Endothelial cell of umbilical vein (primary cell): ENCODE results near the gene C1QTNF8. TPM values are rescaled to one million over a fixed set of nuclear protein-coding genes. Genes with fewer than 3 reads are reported as not detected.

Experiments used
- BruUV-seq: library from RNA; stranded (reverse); fragments of 400-500 nt; replicated peaks from 2 replicates; lab custom pipeline; 2021; lab: Mats Ljungman, UMichigan
- CTCF ChIA-PET: fragments of 300-600, 350-600 bp; sonication (Branson Sonifier 250); formaldehyde crosslinking; loops from one replicate; lab custom pipeline; 2021; ENCODE audit warnings: antibody characterized with exemption, inconsistent platforms; lab: Charles Lee
- POLR2A ChIA-PET: fragments of 300-600, 350-600 bp; sonication (Branson Sonifier 250); formaldehyde crosslinking; loops from one replicate; lab custom pipeline; 2021; ENCODE audit warnings: antibody characterized with exemption, inconsistent platforms; lab: Charles Lee
- DNase-seq: peaks from one replicate; pipeline ENCODE4 v3.0.0-alpha.2; 2011; ENCODE audit warnings: low read depth, low spot score
- FAIRE-seq: peaks from 2 replicates; lab custom pipeline; 2011; peaks lifted over from hg19 to GRCh38; lab: Jason Lieb, UNC
- H2AFZ ChIP-seq: 2 replicates; pipeline ENCODE4 v1.6.0; 2012; ENCODE audit warnings: low read depth, low read length, control low read depth, inconsistent platforms
- H3K27ac ChIP-seq: 2 replicates; pipeline ENCODE4 v1.5.1; 2011; ENCODE audit warnings: low read depth, mild to moderate bottlenecking, control low read depth, low read length, moderate library complexity; ENCODE audit not compliant: insufficient read depth
- H3K27me3 ChIP-seq, 2 experiments: 2 replicates each; pipeline versions ENCODE4 v1.6.0 to v1.6.1; 2011; ENCODE audit warnings: low read length in 2 of 2, mixed read lengths in 1 of 2; ENCODE audit not compliant: control insufficient read depth in 2 of 2, insufficient read depth in 2 of 2
- H3K36me3 ChIP-seq, 2 experiments: 2 replicates in 1 of 2; 3 replicates in 1 of 2; pipeline ENCODE4 v1.5.1; 2011; ENCODE audit warnings: low read length in 2 of 2, mild to moderate bottlenecking in 1 of 2, moderate library complexity in 1 of 2; ENCODE audit not compliant: control insufficient read depth in 2 of 2, insufficient read depth in 2 of 2; ENCODE audit errors: extremely low read depth in 1 of 2
- H3K4me1 ChIP-seq: 3 replicates; pipeline ENCODE4 v1.5.1; 2011; ENCODE audit warnings: mild to moderate bottlenecking, low read length; ENCODE audit not compliant: control insufficient read depth, insufficient read depth; ENCODE audit errors: extremely low read depth
- H3K4me2 ChIP-seq: 2 replicates; pipeline ENCODE4 v1.6.1; 2011; ENCODE audit warnings: low read length, control low read depth, mixed read lengths; ENCODE audit not compliant: insufficient read depth
- H3K4me3 ChIP-seq, 3 experiments: fragments of 200-600 bp in 1 of 3; sonication (generic), shearing (Covaris generic) in 1 of 3; replicated peaks in 1 of 3; 2 replicates each; pipeline ENCODE4 v1.5.1; 2011 to 2016; ENCODE audit warnings: control low read depth in 3 of 3, low read length in 3 of 3, mild to moderate bottlenecking in 2 of 3, inconsistent platforms in 1 of 3, low read depth in 1 of 3, moderate library complexity in 1 of 3; ENCODE audit not compliant: insufficient read depth in 1 of 3
- H3K79me2 ChIP-seq: 2 replicates; pipeline ENCODE4 v1.6.0; 2012; ENCODE audit warnings: low read length, inconsistent platforms; ENCODE audit not compliant: control insufficient read depth, insufficient read depth
- H3K9ac ChIP-seq: replicated peaks from 2 replicates; pipeline ENCODE3; 2011; ENCODE audit warnings: low read length, control low read depth; ENCODE audit not compliant: insufficient read depth; ENCODE audit errors: extremely low read depth
- H3K9me1 ChIP-seq: replicated peaks from 3 replicates; pipeline ENCODE4 v1.6.0; 2011; ENCODE audit warnings: mild to moderate bottlenecking, low read length; ENCODE audit not compliant: control insufficient read depth, insufficient read depth; ENCODE audit errors: extremely low read depth
- H3K9me3 ChIP-seq: replicated peaks from 2 replicates; pipeline ENCODE4 v1.5.1; 2012; ENCODE audit warnings: low read length, inconsistent platforms; ENCODE audit not compliant: control insufficient read depth, insufficient read depth
- H4K20me1 ChIP-seq: replicated peaks from 2 replicates; pipeline ENCODE3; 2011; ENCODE audit warnings: mild to moderate bottlenecking, low read length; ENCODE audit not compliant: control insufficient read depth, insufficient read depth; ENCODE audit errors: extremely low read depth
- CTCF ChIP-seq, 2 donors: IDR thresholded peaks; 1 replicate in 1 of 2; 2 replicates in 1 of 2; pipeline ENCODE4 v1.5.1; 2011; ENCODE audit warnings: low read length in 2 of 2, mild to moderate bottlenecking in 2 of 2, moderate library complexity in 2 of 2, control low read depth in 1 of 2, inconsistent platforms in 1 of 2, low read depth in 1 of 2; ENCODE audit not compliant: insufficient read depth in 1 of 2; ENCODE audit errors: extremely low read depth in 1 of 2
- EZH2 ChIP-seq: IDR thresholded peaks from 2 replicates; pipeline ENCODE4 v1.6.1; 2012; ENCODE audit warnings: borderline replicate concordance, low read depth, mild to moderate bottlenecking, moderate library complexity, low read length, inconsistent platforms; ENCODE audit not compliant: severe bottlenecking
- FOS ChIP-seq: IDR thresholded peaks from 2 replicates; pipeline ENCODE4 v1.6.1; 2011; ENCODE audit warnings: mild to moderate bottlenecking, low read length, moderate library complexity, borderline replicate concordance; ENCODE audit not compliant: insufficient read depth
- GATA2 ChIP-seq: IDR thresholded peaks from 2 replicates; pipeline ENCODE4 v1.7.0; 2011; ENCODE audit warnings: low read depth, mild to moderate bottlenecking, moderate library complexity, mixed read lengths, low read length; ENCODE audit not compliant: insufficient read length, insufficient read depth
- JUN ChIP-seq: IDR thresholded peaks from 2 replicates; pipeline ENCODE4 v1.6.1; 2011; ENCODE audit warnings: borderline replicate concordance, low read depth; ENCODE audit not compliant: insufficient read length, insufficient read depth
- MAX ChIP-seq: IDR thresholded peaks from 2 replicates; pipeline ENCODE4 v1.6.1; 2011; ENCODE audit not compliant: insufficient read depth, insufficient read length
- MYC ChIP-seq: IDR thresholded peaks from one replicate; pipeline ENCODE4 v1.6.1; 2011; ENCODE audit warnings: mild to moderate bottlenecking, low read depth, low read length
- POLR2A ChIP-seq: IDR thresholded peaks from 2 replicates; pipeline ENCODE4 v1.6.1; 2012; ENCODE audit warnings: low read depth, mild to moderate bottlenecking, control low read depth, low read length
- POLR2AphosphoS5 ChIP-seq: IDR thresholded peaks from 2 replicates; pipeline ENCODE4 v1.6.1; 2012; ENCODE audit warnings: low read depth, mild to moderate bottlenecking, control low read depth, low read length, moderate library complexity; ENCODE audit not compliant: insufficient read depth
- dilution Hi-C: fragments of 300-500 bp; cut with MboI; formaldehyde crosslinking; loops from one replicate; pipeline ENCODE4 v1.15.0; 2019; ENCODE audit warnings: low sequenced_read_pairs; ENCODE audit not compliant: extremely low pct_ligation_motif_present
- intact Hi-C: fragments of 100-400 bp; cut with micrococcal nuclease; formaldehyde crosslinking; loops from one replicate; pipeline ENCODE4 v1.10.0; 2022
- polyA plus RNA-seq, 4 experiments: library from polyadenylated mRNA; depleted of rRNA in 3 of 4; stranded (reverse) in 3 of 4; unstranded in 1 of 4; fragments of >200 nt; gene quantifications; 2 replicates each; pipeline versions ENCODE4 v1.2.1 to v1.2.3, GENCODE V29; 2011 to 2012; ENCODE audit warnings: missing spikeins in 1 of 4
- total RNA-seq: library from RNA; stranded (reverse); gene quantifications from 2 replicates; pipeline ENCODE4 v1.2.3, GENCODE V29; 2021

Gene C1QTNF8
- total and polyA plus RNA-seq, 2 donors (not counting 3 experiments of a cell fraction or from before 2014, with no cell fraction given): not detected

DNA sequence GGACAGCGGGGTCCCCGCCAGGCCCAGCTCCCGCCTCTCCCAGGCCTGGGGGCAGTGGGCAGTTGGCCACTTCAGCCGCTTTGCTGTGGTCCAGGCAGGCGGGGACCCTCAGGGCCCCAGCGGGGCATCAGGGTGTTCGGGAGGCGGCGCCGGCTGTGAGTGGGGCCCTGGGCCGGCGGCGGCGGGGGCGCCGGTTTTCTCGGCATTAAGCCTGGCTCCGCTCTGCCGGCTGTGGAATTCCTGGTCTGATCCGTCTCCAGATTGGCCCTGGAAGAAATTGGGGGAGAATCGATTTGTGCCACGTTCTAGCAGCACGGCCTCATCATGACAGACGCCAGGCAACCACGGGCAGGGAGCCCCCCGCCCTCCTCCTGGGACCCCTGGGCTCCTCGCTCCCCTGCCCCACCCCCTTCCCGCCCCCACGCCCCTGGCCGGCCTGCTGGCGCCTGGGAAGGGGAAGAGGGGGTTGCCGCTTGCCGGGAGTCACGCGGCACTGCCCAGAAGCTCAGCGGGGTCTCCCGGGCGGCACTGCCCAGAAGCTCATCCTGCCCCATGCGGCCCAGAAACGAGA is 52.1 kb downstream of the C1QTNF8 start:
- H3K4me3 ChIP-seq: no peak overlapping the region
- H3K9ac ChIP-seq: no peak overlapping the region
- no peaks in the 10 kb centered on the region for H3K4me1 ChIP-seq
- DNase-seq (no peak), FAIRE-seq (no peak)
- H3K4me2 ChIP-seq: no peak overlapping the region
- no TSS peak for BruUV-seq
- no peaks in the 10 kb centered on the region for H4K20me1 ChIP-seq
- H3K9me3 ChIP-seq: no peaks in the 10 kb centered on the region
- intact Hi-C loops (no loop called here), dilution Hi-C loops (no loop called here)
- no peaks in the 10 kb centered on the region for H3K27me3 ChIP-seq
- ChIA-PET CTCF (interaction anchor here (2.1 kb wide), 1 partner anchor 13 kb away, joined by 12 read pairs; no protein-coding TSS in a partner anchor), POLR2A (no interaction called here)
- H3K27ac ChIP-seq: no peak overlapping the region
- H2AFZ ChIP-seq: no peak overlapping the region
- H3K36me3 ChIP-seq: no peaks in the 10 kb centered on the region
- TF ChIP-seq FOS: no peak
- TF ChIP-seq POLR2A: no peak
- no peak for TF ChIP-seq JUN
- no peak for TF ChIP-seq CTCF (IDR thresholded peaks at IDR 0.05; ENCODE audit: extremely low read depth in 1 of 2, insufficient read depth in 1 of 2, low read depth in 1 of 2, low read length in 2 of 2)
- TF ChIP-seq EZH2: no peak
- TF ChIP-seq MAX: no peak
- TF ChIP-seq GATA2: no peak
- TF ChIP-seq POLR2AphosphoS5: no peak
- no peak for TF ChIP-seq MYC
- H3K9me1 ChIP-seq: no peaks in the 10 kb centered on the region
- no peaks in the 10 kb centered on the region for H3K79me2 ChIP-seq
